ENCODE measurements around the gene CDC14B.
"Not testable (repeated sequence)": the region's sequence is repeated elsewhere in the genome, so short reads cannot be mapped to it uniquely, and the experiment has no call there.

Gene CDC14B

GRCh38 chr9:96587338-96588315 is 32.0 kb downstream of the CDC14B start:
- DNase-seq (ENCODE audit: low read depth in 2 of 2) = no peak

GRCh38 chr9:96585426-96585825 is 34.2 kb downstream of the CDC14B start:
- DNase-seq (ENCODE audit: low read depth in 2 of 2) = no peak

- not testable (repeated sequence) for DNase-seq (ENCODE audit: low read depth in 2 of 2)
Measured at GRCh38 chr9:96582199-96582598, 37.4 kb downstream of the CDC14B start.

GRCh38 chr9:96581786-96582185 is 37.9 kb downstream of the CDC14B start:
- no peak for DNase-seq (ENCODE audit: low read depth in 2 of 2)

- DNase-seq (ENCODE audit: low read depth in 2 of 2) = no peak
Measured at GRCh38 chr9:96581301-96581700, 38.3 kb downstream of the CDC14B start.

- DNase-seq (ENCODE audit: low read depth in 2 of 2) = no peak
Measured at GRCh38 chr9:96574931-96575351, 44.7 kb downstream of the CDC14B start.

GRCh38 chr9:96574455-96574854 is 45.2 kb downstream of the CDC14B start:
- DNase-seq (ENCODE audit: low read depth in 2 of 2) = no peak

- peak in 1 of 2 donors; percentile 3 for DNase-seq (ENCODE audit: low read depth in 2 of 2)
Measured at GRCh38 chr9:96567203-96567700, 52.4 kb downstream of the CDC14B start.

GRCh38 chr9:96566498-96567202 is 53.0 kb downstream of the CDC14B start:
- DNase-seq (ENCODE audit: low read depth in 2 of 2) = peak; percentile 41 to 63

GRCh38 chr9:96565671-96566497 is 53.8 kb downstream of the CDC14B start:
- DNase-seq (ENCODE audit: low read depth in 2 of 2) = no peak

GRCh38 chr9:96564217-96564616 is 55.4 kb downstream of the CDC14B start:
- DNase-seq (ENCODE audit: low read depth in 2 of 2) = no peak

- no peak for DNase-seq (ENCODE audit: low read depth in 2 of 2)
Measured at GRCh38 chr9:96559339-96559943, 60.2 kb downstream of the CDC14B start.

- no peak for DNase-seq (ENCODE audit: low read depth in 2 of 2)
Measured at GRCh38 chr9:96557921-96558320, 61.7 kb downstream of the CDC14B start.

- DNase-seq (ENCODE audit: low read depth in 2 of 2) = no peak
Measured at GRCh38 chr9:96556701-96557461, 62.8 kb downstream of the CDC14B start.

GRCh38 chr9:96555567-96556386 is 63.9 kb downstream of the CDC14B start:
- no peak for DNase-seq (ENCODE audit: low read depth in 2 of 2)

GRCh38 chr9:96554801-96555566 is 64.7 kb downstream of the CDC14B start:
- DNase-seq (ENCODE audit: low read depth in 2 of 2) = no peak

- DNase-seq (ENCODE audit: low read depth in 2 of 2) = no peak
Measured at GRCh38 chr9:96554326-96554725, 65.3 kb downstream of the CDC14B start.

GRCh38 chr9:96553070-96553469 is 66.6 kb downstream of the CDC14B start:
- no peak for DNase-seq (ENCODE audit: low read depth in 2 of 2)

GRCh38 chr9:96551403-96551802 is 68.2 kb downstream of the CDC14B start:
- no peak for DNase-seq (ENCODE audit: low read depth in 2 of 2)

All from stimulated activated CD8-positive, alpha-beta memory T cell treated with anti-CD3 and anti-CD28 coated beads, Interleukin-2, amount 100 ng/mL, for 1 hour (primary cell).